ENCODE results near the gene ADAMTS7.

DNA sequence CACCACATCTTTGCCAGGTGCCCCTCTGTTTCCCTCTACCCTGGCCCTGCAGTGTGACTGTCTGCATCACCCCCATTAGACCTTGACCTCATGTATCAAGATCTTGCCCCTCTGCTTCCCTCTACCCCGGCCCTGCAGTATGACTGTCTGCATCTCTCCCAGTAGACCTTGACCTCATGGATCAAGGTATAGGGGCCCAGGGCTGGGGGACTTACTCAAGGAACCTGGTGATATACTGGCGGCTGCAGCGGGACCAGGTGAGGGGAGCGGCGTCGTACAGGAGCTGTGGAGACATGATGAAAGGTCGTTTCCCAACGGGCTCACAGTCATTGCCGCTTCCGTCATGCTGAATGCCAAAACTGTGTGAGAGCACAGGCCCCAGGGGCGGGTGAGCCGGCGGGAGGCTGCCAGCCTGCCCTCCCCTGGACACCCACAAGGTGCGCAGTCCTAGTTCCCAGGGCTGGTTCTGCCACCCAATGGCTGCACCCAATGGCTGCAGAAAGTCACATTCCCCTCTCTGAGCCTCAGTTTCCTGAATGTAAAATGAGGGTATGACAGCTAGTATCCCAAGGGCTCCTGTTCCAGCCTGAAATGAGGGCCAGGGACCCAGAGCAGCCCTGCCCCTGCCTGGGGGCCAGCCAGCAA, 23.1 kb downstream of the ADAMTS7 start:
- TF ChIP-seq, protein P1, sequence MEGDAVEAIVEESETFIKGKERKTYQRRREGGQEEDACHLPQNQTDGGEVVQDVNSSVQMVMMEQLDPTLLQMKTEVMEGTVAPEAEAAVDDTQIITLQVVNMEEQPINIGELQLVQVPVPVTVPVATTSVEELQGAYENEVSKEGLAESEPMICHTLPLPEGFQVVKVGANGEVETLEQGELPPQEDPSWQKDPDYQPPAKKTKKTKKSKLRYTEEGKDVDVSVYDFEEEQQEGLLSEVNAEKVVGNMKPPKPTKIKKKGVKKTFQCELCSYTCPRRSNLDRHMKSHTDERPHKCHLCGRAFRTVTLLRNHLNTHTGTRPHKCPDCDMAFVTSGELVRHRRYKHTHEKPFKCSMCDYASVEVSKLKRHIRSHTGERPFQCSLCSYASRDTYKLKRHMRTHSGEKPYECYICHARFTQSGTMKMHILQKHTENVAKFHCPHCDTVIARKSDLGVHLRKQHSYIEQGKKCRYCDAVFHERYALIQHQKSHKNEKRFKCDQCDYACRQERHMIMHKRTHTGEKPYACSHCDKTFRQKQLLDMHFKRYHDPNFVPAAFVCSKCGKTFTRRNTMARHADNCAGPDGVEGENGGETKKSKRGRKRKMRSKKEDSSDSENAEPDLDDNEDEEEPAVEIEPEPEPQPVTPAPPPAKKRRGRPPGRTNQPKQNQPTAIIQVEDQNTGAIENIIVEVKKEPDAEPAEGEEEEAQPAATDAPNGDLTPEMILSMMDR (IDR thresholded peaks at IDR 0.05 in 4 of 5, conservative IDR thresholded peaks at IDR 0.05 in 1 of 5): no peak
- no peak for TF ChIP-seq POLR2A (IDR thresholded peaks at IDR 0.05)
